GM18517 (cell line): ENCODE results near the gene DCDC1.

Experiments used
- ATAC-seq: cut with Tn5 transposase; IDR thresholded peaks from one replicate; pipeline ENCODE4 v1.9.1; 2021; ENCODE audit warnings: mild to moderate bottlenecking, moderate library complexity; ENCODE audit not compliant: unreplicated experiment

DCDC1 gene

GRCh38 chr11:30861531-30861930 is 508.0 kb downstream of the DCDC1 start:
- ATAC-seq = no peak

GRCh38 chr11:30861064-30861463 is 508.5 kb downstream of the DCDC1 start:
- ATAC-seq = no peak

GRCh38 chr11:30860146-30860545 is 509.4 kb downstream of the DCDC1 start:
- ATAC-seq = no peak

GRCh38 chr11:30859669-30860068 is 509.9 kb downstream of the DCDC1 start:
- no peak for ATAC-seq

GRCh38 chr11:30855383-30856006 is 514.0 kb downstream of the DCDC1 start:
- ATAC-seq = no peak

GRCh38 chr11:30853439-30853838 is 516.1 kb downstream of the DCDC1 start:
- no peak for ATAC-seq

- no peak for ATAC-seq
Observed at GRCh38 chr11:30852645-30853044, 516.9 kb downstream of the DCDC1 start.

GRCh38 chr11:30852091-30852490 is 517.4 kb downstream of the DCDC1 start:
- ATAC-seq = no peak

GRCh38 chr11:30837252-30837651 is 532.3 kb downstream of the DCDC1 start:
- ATAC-seq = no peak

GRCh38 chr11:30832831-30833230 is 536.7 kb downstream of the DCDC1 start:
- no peak for ATAC-seq

- no peak for ATAC-seq
Observed at GRCh38 chr11:30830681-30831080, 538.9 kb downstream of the DCDC1 start.

GRCh38 chr11:30826911-30827310 is 542.6 kb downstream of the DCDC1 start:
- ATAC-seq = no peak

GRCh38 chr11:30825723-30826122 is 543.8 kb downstream of the DCDC1 start:
- ATAC-seq = no peak

GRCh38 chr11:30823119-30823518 is 546.4 kb downstream of the DCDC1 start:
- ATAC-seq = no peak

- no peak for ATAC-seq
Observed at GRCh38 chr11:30821438-30821965, 548.0 kb downstream of the DCDC1 start.

GRCh38 chr11:30818721-30819120 is 550.8 kb downstream of the DCDC1 start:
- no peak for ATAC-seq

GRCh38 chr11:30816959-30817880 is 552.3 kb downstream of the DCDC1 start:
- no peak for ATAC-seq

GRCh38 chr11:30815619-30816018 is 553.9 kb downstream of the DCDC1 start:
- no peak for ATAC-seq

GRCh38 chr11:30814737-30815136 is 554.8 kb downstream of the DCDC1 start:
- ATAC-seq = no peak
